Natural killer cell (primary cell): ENCODE data around the gene LRRC8C. TPM values are rescaled to one million over a fixed set of nuclear protein-coding genes. Genes with fewer than 3 reads are reported as not detected.

ENCODE experiments used
- ATAC-seq, 3 donors: fragments of 150-1000 bp in 2 of 3; fragments of 200-7000 bp in 1 of 3; cut with Tn5 transposase; 1 replicate in 1 of 3; 2 replicates in 2 of 3; pipeline ENCODE4 v1.10.0; 2021; ENCODE audit warnings: mild to moderate bottlenecking in 2 of 3, moderate library complexity in 2 of 3
- DNase-seq, 2 donors: peaks; one replicate each; pipeline versions ENCODE4 v3.0.0 to v3.0.0-alpha.2; 2013 to 2021; ENCODE audit warnings: mixed read lengths in 1 of 2
- H3K27ac ChIP-seq: one replicate; pipeline ENCODE4 v1.5.1; 2013; ENCODE audit warnings: mild to moderate bottlenecking, low read length
- H3K27me3 ChIP-seq: one replicate; pipeline ENCODE4 v1.6.1; 2013; ENCODE audit warnings: low read length; ENCODE audit not compliant: control insufficient read depth, insufficient read depth
- H3K36me3 ChIP-seq: one replicate; pipeline ENCODE4 v1.6.1; 2013; ENCODE audit warnings: low read length; ENCODE audit not compliant: control insufficient read depth, insufficient read depth
- H3K4me1 ChIP-seq: one replicate; pipeline ENCODE4 v1.6.1; 2013; ENCODE audit warnings: low read length; ENCODE audit not compliant: control insufficient read depth, insufficient read depth
- H3K4me3 ChIP-seq: one replicate; pipeline ENCODE4 v1.5.1; 2013; ENCODE audit warnings: low read length
- H3K9me3 ChIP-seq: one replicate; pipeline ENCODE4 v1.6.1; 2013; ENCODE audit warnings: low read length; ENCODE audit not compliant: control insufficient read depth, insufficient read depth
- H3K27ac Mint-ChIP-seq, 2 donors: one replicate each; pipeline ENCODE4 v1.8.0; 2022; ENCODE audit warnings: mild to moderate bottlenecking in 2 of 2, mixed read lengths in 2 of 2, moderate library complexity in 1 of 2
- H3K27me3 Mint-ChIP-seq, 2 donors: one replicate each; pipeline ENCODE4 v1.8.0; 2022; ENCODE audit warnings: low read depth in 2 of 2, mixed read lengths in 2 of 2
- H3K36me3 Mint-ChIP-seq: one replicate; pipeline ENCODE4 v1.8.0; 2022; ENCODE audit warnings: mixed read lengths
- H3K4me1 Mint-ChIP-seq, 2 donors: one replicate each; pipeline ENCODE4 v1.8.0; 2022; ENCODE audit warnings: mixed read lengths in 2 of 2
- H3K4me3 Mint-ChIP-seq: one replicate; pipeline ENCODE4 v1.8.0; 2022; ENCODE audit warnings: mild to moderate bottlenecking, moderate library complexity, mixed read lengths
- H3K9me3 Mint-ChIP-seq, 2 donors: one replicate each; pipeline ENCODE4 v1.8.0; 2022; ENCODE audit warnings: mixed read lengths in 2 of 2
- WGBS: methylation state at CpG from one replicate; pipeline ENCODE4 v1.1.7; 2013; ENCODE audit warnings: missing lambda C conversion rate; ENCODE audit not compliant: insufficient coverage; 5-methylcytosine and 5-hydroxymethylcytosine counted together
- intact Hi-C: fragments of 100-400 bp; cut with micrococcal nuclease; formaldehyde crosslinking; loops from one replicate; pipeline ENCODE4 v1.14.2; 2022
- total RNA-seq, 4 donors: library from RNA; stranded (reverse); fragments of 120-200 nt in 1 of 4; gene quantifications; one replicate each; pipeline versions ENCODE4 v1.2.3 to v1.2.4, GENCODE V29; 2013 to 2022
- TF ChIP-seq, protein P1 (sequence below): fragments of 200-600 bp; IDR thresholded peaks from one replicate; pipeline ENCODE4 v1.8.0; 2022; ENCODE audit warnings: antibody characterized with exemption

LRRC8C gene
- total RNA-seq, 3 donors from 2014 or later (not counting 1 experiment from before 2014, with no cell fraction given): 7.6 to 19.1 (median 15.1) TPM

GRCh38 chr1:89615676-89616598 is 17.0 kb upstream of the LRRC8C start:
- intact Hi-C loops: loop anchor here (5.0 kb wide), 1 partner anchor 146 kb away; no protein-coding TSS in a partner anchor
- H3K4me1 Mint-ChIP-seq: peaks cover 11 to 14% of the 10 kb centered on the region in 2 donors
- TF ChIP-seq, protein P1, sequence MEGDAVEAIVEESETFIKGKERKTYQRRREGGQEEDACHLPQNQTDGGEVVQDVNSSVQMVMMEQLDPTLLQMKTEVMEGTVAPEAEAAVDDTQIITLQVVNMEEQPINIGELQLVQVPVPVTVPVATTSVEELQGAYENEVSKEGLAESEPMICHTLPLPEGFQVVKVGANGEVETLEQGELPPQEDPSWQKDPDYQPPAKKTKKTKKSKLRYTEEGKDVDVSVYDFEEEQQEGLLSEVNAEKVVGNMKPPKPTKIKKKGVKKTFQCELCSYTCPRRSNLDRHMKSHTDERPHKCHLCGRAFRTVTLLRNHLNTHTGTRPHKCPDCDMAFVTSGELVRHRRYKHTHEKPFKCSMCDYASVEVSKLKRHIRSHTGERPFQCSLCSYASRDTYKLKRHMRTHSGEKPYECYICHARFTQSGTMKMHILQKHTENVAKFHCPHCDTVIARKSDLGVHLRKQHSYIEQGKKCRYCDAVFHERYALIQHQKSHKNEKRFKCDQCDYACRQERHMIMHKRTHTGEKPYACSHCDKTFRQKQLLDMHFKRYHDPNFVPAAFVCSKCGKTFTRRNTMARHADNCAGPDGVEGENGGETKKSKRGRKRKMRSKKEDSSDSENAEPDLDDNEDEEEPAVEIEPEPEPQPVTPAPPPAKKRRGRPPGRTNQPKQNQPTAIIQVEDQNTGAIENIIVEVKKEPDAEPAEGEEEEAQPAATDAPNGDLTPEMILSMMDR: peak; percentile 35
- peak; percentile 23 to 56 for DNase-seq
- no peak overlapping the region for H3K4me3 Mint-ChIP-seq
- no peaks in the 10 kb centered on the region for H3K36me3 ChIP-seq
- H3K9me3 ChIP-seq: no peaks in the 10 kb centered on the region
- peaks cover 0 to 3% of the 10 kb centered on the region in 2 donors for H3K27me3 Mint-ChIP-seq
- peaks cover 7% of the 10 kb centered on the region for H3K4me1 ChIP-seq
- no peak overlapping the region for H3K27ac ChIP-seq
- H3K27ac Mint-ChIP-seq: no peak overlapping the region
- ATAC-seq: peak; percentile 60 to 83 (median 69)
- no peaks in the 10 kb centered on the region for H3K27me3 ChIP-seq
- no peak overlapping the region for H3K4me3 ChIP-seq
- H3K9me3 Mint-ChIP-seq: no peaks in the 10 kb centered on the region
- WGBS: 94% methylated on average over 3 of the region's 3 CpGs
- no peaks in the 10 kb centered on the region for H3K36me3 Mint-ChIP-seq

GRCh38 chr1:89616844-89617627 is 15.9 kb upstream of the LRRC8C start:
- DNase-seq (no peak), ATAC-seq (no peak)
- Mint-ChIP-seq H3K36me3 (no peaks in the 10 kb centered on the region), H3K27ac (no peak overlapping the region), H3K9me3 (no peaks in the 10 kb centered on the region), H3K4me1 (peaks cover under 1 to 3% of the 10 kb centered on the region in 2 donors), H3K27me3 (peaks cover 0 to 3% of the 10 kb centered on the region in 2 donors), H3K4me3 (no peak overlapping the region)
- Histone ChIP-seq H3K27me3 (no peaks in the 10 kb centered on the region), H3K9me3 (no peaks in the 10 kb centered on the region), H3K36me3 (no peaks in the 10 kb centered on the region), H3K4me3 (no peak overlapping the region), H3K27ac (no peak overlapping the region), H3K4me1 (peaks cover 6% of the 10 kb centered on the region)
- TF ChIP-seq, protein P1: no peak
- WGBS: 100% methylated on average over 2 of the region's 2 CpGs
- intact Hi-C loops: loop anchor here (5.0 kb wide), 1 partner anchor 145 kb away; no protein-coding TSS in a partner anchor

DNA sequence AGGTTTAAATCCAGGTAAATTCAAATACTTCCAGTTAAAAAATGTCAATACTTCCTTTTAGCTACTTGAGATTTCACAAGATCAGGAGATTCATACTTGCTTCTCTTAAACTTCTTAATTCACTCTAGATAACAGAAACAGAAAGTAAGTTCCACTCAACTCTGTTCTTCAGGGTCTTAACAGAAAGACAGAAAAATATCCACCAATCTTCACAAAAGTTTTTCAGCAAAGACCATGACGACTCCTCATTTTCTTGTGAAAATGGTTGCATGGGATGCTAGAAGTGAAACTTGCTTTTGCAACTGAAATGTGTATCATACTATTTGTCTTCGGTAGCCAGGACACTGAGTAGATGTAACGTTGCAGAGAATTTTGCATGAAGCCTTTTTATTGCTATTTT is 12.3 kb upstream of the LRRC8C start:
- no peaks in the 10 kb centered on the region for H3K9me3 Mint-ChIP-seq
- no peak for DNase-seq
- Histone ChIP-seq H3K27ac (no peak overlapping the region), H3K9me3 (no peaks in the 10 kb centered on the region), H3K4me3 (no peak overlapping the region), H3K4me1 (no peaks in the 10 kb centered on the region), H3K27me3 (no peaks in the 10 kb centered on the region), H3K36me3 (peaks cover 2% of the 10 kb centered on the region)
- no peak for ATAC-seq
- TF ChIP-seq, protein P1: no peak
- H3K4me3 Mint-ChIP-seq: no peak overlapping the region
- intact Hi-C loops: no loop called here
- no peaks in the 10 kb centered on the region for H3K4me1 Mint-ChIP-seq
- no peak overlapping the region for H3K27ac Mint-ChIP-seq
- peaks cover 0 to 3% of the 10 kb centered on the region in 2 donors for H3K27me3 Mint-ChIP-seq
- WGBS: 96% methylated on average over 3 of the region's 3 CpGs
- no peaks in the 10 kb centered on the region for H3K36me3 Mint-ChIP-seq
